ENCODE data around the gene HAUS8. TPM values are rescaled to one million over a fixed set of nuclear protein-coding genes. Genes with fewer than 3 reads are reported as not detected.
"Not testable (repeated sequence)": the region's sequence is repeated elsewhere in the genome, so short reads cannot be mapped to it uniquely, and the experiment has no call there.

HAUS8 gene
- total and polyA plus RNA-seq, 5 experiments from 2014 or later = 5.3 to 20.4 (median 11.9) TPM

DNA sequence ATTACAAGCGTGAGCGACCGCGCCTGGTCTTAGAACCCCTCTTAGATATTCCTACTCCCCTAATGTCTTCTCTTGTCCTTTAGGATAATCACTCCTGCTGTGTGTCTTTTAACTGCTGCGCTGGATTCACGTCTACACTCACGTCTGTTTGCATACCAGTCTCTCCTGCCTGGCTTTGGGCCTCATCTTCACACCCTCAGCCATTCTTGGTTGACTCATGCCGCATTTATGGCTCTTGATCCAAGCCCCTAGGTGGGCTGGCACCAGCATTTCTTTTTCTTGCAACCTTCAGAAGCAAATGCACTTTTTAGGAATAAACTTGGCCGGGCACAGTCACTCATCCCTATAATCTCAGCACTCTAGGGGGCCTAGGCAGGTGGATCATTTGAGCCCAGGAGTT, 23.1 kb upstream of the HAUS8 start:
- Mint-ChIP-seq H3K36me3 (peaks cover 0 to 54% (median 16%) of the 10 kb centered on the region in 3 donors), H3K27me3 (no peaks in the 10 kb centered on the region), H3K27ac (peak overlapping the region in 6 of 10 donors; percentile 12 to 57 (median 33)), H3K4me3 (no peak overlapping the region), H3K4me1 (peaks cover 19 to 56% (median 43%) of the 10 kb centered on the region in 4 donors), H3K9me3 (peaks cover 0 to 4% (median 0%) of the 10 kb centered on the region in 9 donors)
- DNase-seq (no peak), ATAC-seq (no peak)
- POLR2A ChIA-PET = no interaction called here

DNA sequence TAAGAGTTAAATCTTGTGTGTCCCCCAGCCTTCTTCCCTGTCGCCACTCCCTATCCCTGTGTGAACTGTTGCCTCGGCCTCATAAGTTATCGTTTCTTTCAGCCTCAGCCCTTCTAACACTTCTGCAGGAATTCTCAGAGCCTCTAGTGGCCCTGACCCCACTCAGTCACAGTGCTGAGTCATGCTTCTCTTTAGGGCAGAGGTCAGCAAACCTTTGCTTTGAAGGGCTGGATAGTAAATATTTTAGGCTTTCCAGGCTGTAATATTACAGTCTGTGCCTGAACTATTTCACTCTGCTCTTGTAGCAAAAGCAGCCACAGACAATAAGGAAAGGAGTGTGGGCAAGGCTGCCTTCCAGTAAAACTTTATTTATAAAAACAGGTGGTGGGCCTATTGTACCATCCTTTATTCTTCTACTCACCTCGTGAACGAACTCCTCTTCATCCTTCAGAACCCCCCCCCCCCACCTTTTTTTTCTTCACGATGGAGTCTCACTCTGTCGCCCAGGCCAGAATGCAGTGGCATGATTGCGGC, 22.4 kb upstream of the HAUS8 start:
- Mint-ChIP-seq H3K27me3 (no peaks in the 10 kb centered on the region), H3K27ac (peak overlapping the region in 5 of 10 donors; percentile 21 to 52 (median 26)), H3K4me1 (peaks cover 15 to 57% (median 41%) of the 10 kb centered on the region in 4 donors), H3K36me3 (peaks cover 0 to 49% (median 9%) of the 10 kb centered on the region in 3 donors), H3K9me3 (no peaks in the 10 kb centered on the region), H3K4me3 (no peak overlapping the region)
- POLR2A ChIA-PET = interaction anchor here (0.7 kb wide), 1 partner anchor 145 kb away, joined by 3 read pairs; no protein-coding TSS in a partner anchor
- ATAC-seq (no peak), DNase-seq (no peak)

DNA sequence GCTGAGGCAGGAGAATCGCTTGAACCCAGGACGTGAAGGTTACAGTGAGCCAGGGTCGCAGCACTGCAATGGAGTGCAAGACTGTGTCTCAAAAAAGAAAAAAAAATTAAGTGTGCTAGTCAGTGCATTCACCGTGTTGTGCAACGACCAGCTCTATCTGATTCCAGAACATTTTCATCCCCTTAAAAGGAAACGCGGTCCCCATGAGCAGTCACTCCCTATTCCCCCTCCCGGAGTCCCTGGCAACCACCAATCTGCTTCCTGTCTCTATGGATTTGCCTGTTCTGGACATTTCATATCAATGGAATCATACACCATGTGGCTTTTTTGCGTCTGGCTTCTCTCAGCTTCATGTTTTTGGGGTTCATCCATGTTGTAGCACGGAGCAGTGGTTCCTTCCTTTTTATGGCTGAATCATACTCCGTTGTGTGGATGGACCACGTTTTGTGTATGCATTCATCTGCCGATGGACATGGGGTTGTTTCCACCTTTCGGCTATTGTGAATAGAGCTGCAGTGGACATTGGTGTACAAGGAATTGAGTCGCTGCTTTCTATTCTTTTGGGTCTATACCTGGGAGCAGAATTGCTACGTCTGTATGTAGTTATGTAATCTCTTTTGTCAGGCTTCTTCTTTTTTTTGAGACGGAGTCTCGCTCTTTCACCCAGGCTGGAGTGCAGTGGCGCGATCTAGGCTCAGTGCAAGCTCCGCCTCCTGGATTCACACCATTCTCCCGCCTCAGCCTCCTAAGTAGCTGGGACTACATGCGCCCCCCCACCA, 20.1 kb upstream of the HAUS8 start:
- H3K4me1 Mint-ChIP-seq = peaks cover 15 to 67% (median 51%) of the 10 kb centered on the region in 4 donors
- POLR2A ChIA-PET = no interaction called here
- DNase-seq (no peak), ATAC-seq (no peak)
- H3K27ac Mint-ChIP-seq = peak overlapping the region in 5 of 10 donors; percentile 16 to 47 (median 34)
- H3K27me3 Mint-ChIP-seq = no peaks in the 10 kb centered on the region
- H3K9me3 Mint-ChIP-seq = no peaks in the 10 kb centered on the region
- peaks cover 0 to 26% (median 0%) of the 10 kb centered on the region in 3 donors for H3K36me3 Mint-ChIP-seq
- H3K4me3 Mint-ChIP-seq = no peak overlapping the region

DNA sequence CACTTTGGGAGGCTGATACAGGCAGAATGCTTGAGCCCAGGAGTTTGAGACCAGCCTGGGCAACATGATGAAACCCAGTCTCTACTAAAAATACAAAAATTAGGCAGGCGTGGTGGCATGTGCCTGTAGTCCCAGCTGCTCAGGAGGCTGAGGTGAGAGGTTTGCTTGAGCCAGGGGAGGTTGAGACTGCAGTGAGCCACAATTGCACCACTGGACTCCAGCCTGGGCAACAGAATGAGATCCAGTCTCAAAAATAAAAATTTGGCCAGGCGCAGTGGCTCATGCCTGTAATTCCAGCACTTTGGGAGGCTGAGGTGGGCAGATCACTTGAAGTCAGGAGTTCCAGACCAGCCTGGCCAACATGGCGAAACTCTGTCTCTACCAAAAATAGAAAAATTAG, 19.4 kb upstream of the HAUS8 start:
- not testable (repeated sequence) for H3K27me3 Mint-ChIP-seq, DNase-seq, H3K9me3 Mint-ChIP-seq, H3K4me3 Mint-ChIP-seq, ATAC-seq
- H3K27ac Mint-ChIP-seq = peak overlapping the region in 4 of 10 donors; percentile 23 to 34 (median 30)
- H3K36me3 Mint-ChIP-seq = peaks cover 0 to 23% (median 0%) of the 10 kb centered on the region in 3 donors
- H3K4me1 Mint-ChIP-seq = peaks cover 18 to 68% (median 56%) of the 10 kb centered on the region in 4 donors
- POLR2A ChIA-PET = interaction anchor here (0.7 kb wide), 1 partner anchor 107 kb away, joined by 3 read pairs; no protein-coding TSS in a partner anchor

DNA sequence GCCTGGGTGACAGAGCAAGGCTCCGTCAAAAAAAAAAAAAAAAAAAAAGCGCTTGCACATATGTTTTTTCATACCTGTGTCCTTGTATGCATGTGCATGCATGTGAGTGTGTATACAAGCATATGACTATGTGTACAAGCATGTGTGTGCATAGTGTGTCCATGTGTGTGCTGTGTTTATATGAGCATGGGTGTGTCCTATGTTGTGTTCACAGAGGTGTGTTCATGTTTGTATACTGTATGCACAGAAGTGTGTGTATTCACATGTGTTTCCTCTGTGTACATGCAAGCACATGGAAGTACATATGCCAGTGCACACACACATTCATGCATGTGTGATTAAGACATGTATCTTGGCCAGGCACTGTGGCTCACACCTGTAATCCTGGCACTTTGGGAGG, 17.4 kb upstream of the HAUS8 start:
- POLR2A ChIA-PET = interaction anchor here (0.7 kb wide), 1 partner anchor 1408 kb away, joined by 5 read pairs; no protein-coding TSS in a partner anchor
- Mint-ChIP-seq H3K27ac (peak overlapping the region in 1 of 10 donors; percentile 26), H3K9me3 (no peaks in the 10 kb centered on the region)

GRCh38 chr19:17091758-17092333, 16.6 kb upstream of the HAUS8 start:
- POLR2A ChIA-PET = interaction anchor here (0.7 to 2.5 kb wide), 3 partner anchors 16 to 1407 kb away, joined by 4 to 10 read pairs (median 5); no protein-coding TSS in a partner anchor
- Mint-ChIP-seq H3K4me3 (peak overlapping the region in 4 of 10 donors; percentile 10 to 63 (median 32)), H3K27ac (peak overlapping the region in 5 of 10 donors; percentile 22 to 84 (median 56)), H3K27me3 (no peaks in the 10 kb centered on the region), H3K4me1 (peaks cover 26 to 83% (median 70%) of the 10 kb centered on the region in 4 donors), H3K9me3 (no peaks in the 10 kb centered on the region), H3K36me3 (peaks cover 0 to 26% (median 3%) of the 10 kb centered on the region in 3 donors)
- ATAC-seq (peak; percentile 62 to 70), DNase-seq (peak in 3 of 10 donors; percentile 12 to 20 (median 13))

More for the DNA sequence above, 17.4 kb upstream of the HAUS8 start:
- Mint-ChIP-seq H3K27me3 (no peaks in the 10 kb centered on the region), H3K4me3 (no peak overlapping the region), H3K36me3 (peaks cover 0 to 19% (median 0%) of the 10 kb centered on the region in 3 donors), H3K4me1 (peaks cover 22 to 75% (median 66%) of the 10 kb centered on the region in 4 donors)
- ATAC-seq (no peak), DNase-seq (no peak)

GRCh38 chr19:17090583-17090982, 15.3 kb upstream of the HAUS8 start:
- Mint-ChIP-seq H3K36me3 (peaks cover 0 to 36% (median 3%) of the 10 kb centered on the region in 3 donors), H3K27me3 (no peaks in the 10 kb centered on the region), H3K4me1 (peaks cover 28 to 86% (median 66%) of the 10 kb centered on the region in 4 donors), H3K9me3 (no peaks in the 10 kb centered on the region), H3K27ac (peak overlapping the region; percentile 24 to 81 (median 70)), H3K4me3 (peak overlapping the region in 7 of 10 donors; percentile 3 to 63 (median 30))
- DNase-seq (peak in 3 of 10 donors; percentile 14 to 26 (median 15)), ATAC-seq (peak; percentile 57 to 78)
- POLR2A ChIA-PET = interaction anchor here (0.6 to 2.5 kb wide), 5 partner anchors 14 to 114 kb away, joined by 3 to 10 read pairs (median 5); no protein-coding TSS in a partner anchor

DNA sequence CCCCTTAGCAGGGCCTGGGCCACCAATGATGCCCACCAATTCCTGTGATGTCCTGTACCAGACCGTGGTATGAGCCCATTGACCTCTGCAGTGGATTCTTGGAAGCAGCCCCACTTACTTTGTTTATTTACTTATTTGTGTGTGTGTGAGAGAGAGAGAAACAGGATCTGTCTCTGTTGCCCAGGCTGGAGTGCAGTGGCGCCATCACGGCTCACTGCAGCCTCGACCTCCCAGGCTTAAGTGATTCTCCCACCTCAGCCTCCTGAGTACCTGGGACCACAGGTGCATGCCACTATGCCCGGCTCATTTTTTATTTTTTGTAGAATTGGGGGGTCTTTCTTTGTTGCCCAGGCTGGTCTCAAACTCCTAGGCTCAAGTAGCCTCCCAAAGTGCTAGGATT, 13.3 kb upstream of the HAUS8 start:
- H3K27me3 Mint-ChIP-seq = no peaks in the 10 kb centered on the region
- no peaks in the 10 kb centered on the region for H3K9me3 Mint-ChIP-seq
- no peak overlapping the region for H3K4me3 Mint-ChIP-seq
- ATAC-seq = no peak
- POLR2A ChIA-PET = interaction anchor here (0.6 kb wide), 1 partner anchor 87 kb away, joined by 4 read pairs; no protein-coding TSS in a partner anchor
- peaks cover 0 to 35% (median 3%) of the 10 kb centered on the region in 3 donors for H3K36me3 Mint-ChIP-seq
- no peak for DNase-seq
- H3K4me1 Mint-ChIP-seq = peaks cover 27 to 82% (median 65%) of the 10 kb centered on the region in 4 donors
- H3K27ac Mint-ChIP-seq = peak overlapping the region in 7 of 10 donors; percentile 11 to 73 (median 65)

- Mint-ChIP-seq H3K36me3 (peaks cover 0 to 43% (median 3%) of the 10 kb centered on the region in 3 donors), H3K4me1 (peaks cover 32 to 83% (median 73%) of the 10 kb centered on the region in 4 donors), H3K27me3 (no peaks in the 10 kb centered on the region), H3K27ac (peak overlapping the region in 5 of 10 donors; percentile 2 to 52 (median 22)), H3K4me3 (no peak overlapping the region), H3K9me3 (no peaks in the 10 kb centered on the region)
- POLR2A ChIA-PET = no interaction called here
- DNase-seq (no peak), ATAC-seq (no peak)
Measured at GRCh38 chr19:17086834-17087233, 11.6 kb upstream of the HAUS8 start.

DNA sequence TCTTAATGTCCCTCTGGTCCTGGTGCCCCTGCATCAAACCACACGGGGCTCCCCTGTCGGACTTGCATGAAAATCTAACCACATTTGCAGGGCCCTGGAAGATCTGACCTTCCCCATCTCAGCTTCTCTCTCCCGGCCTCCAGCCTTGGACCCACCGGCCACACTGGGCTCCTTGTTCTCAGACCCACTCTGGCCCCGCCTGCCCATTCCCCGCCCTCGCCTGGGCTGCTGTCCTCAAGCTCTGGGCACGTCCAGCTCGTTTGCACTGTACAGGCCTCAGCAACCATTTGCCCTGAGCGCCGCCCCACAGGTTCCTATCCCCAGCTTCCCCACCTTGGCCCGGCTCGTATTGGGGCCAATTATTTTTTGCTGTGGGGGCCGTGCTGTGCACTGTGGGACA, 10.9 kb upstream of the HAUS8 start:
- no peak for DNase-seq
- ATAC-seq = no peak
- H3K4me3 Mint-ChIP-seq = no peak overlapping the region
- H3K27ac Mint-ChIP-seq = peak overlapping the region in 2 of 10 donors; percentile 13 to 70
- peaks cover 32 to 83% (median 73%) of the 10 kb centered on the region in 4 donors for H3K4me1 Mint-ChIP-seq
- POLR2A ChIA-PET = interaction anchor here (1.6 kb wide), 1 partner anchor 39 kb away, joined by 8 read pairs; no protein-coding TSS in a partner anchor
- H3K9me3 Mint-ChIP-seq = no peaks in the 10 kb centered on the region
- peaks cover 0 to 44% (median 3%) of the 10 kb centered on the region in 3 donors for H3K36me3 Mint-ChIP-seq
- H3K27me3 Mint-ChIP-seq = no peaks in the 10 kb centered on the region

DNA sequence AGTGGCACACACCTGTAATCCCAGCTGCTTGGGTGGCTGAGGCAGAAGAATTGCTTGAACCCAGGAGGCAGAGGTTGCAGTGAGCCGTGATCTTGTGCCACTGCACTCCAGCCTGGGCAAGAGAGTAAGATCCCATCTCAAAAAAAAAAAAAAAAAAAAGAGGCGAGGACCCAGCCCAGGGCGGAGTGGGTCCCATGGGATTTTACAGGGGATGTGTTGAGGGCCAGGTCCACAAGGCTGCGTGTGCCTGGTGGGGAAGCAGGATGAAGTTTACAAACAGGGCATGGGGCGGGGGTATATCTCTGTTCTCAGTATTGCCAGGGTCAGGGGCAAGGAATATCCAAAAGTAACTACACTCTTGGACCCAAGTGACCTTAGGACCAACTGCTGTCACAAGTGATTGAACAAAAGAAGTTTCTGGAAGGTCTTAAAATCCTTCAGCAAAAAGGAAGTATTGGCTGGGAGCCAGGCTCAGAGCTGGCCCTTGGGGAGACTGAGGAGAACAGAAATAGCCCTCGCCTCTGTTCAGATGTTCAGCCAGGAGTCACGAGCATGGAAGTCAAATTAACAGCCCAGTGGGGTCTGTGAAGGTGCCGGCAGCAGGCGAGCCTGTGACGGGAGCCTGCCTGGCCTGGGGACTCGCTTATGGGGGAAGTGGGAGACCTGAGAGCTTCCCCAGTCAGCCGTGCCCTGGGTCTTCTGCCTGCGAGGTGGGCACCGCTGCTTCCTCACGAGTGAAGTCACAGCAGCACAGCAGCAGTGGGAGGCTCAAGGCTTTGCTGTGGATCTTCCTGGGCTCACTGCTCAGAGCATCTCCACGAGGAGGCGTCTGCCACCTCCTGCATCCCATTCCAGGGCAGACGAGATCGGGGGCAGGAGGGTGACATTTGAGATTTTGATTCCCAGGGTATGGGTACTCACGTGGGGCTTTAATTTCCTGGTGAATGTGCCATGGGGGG, 6.7 kb upstream of the HAUS8 start:
- H3K4me1 Mint-ChIP-seq = peaks cover 24 to 83% (median 71%) of the 10 kb centered on the region in 4 donors
- H3K4me3 Mint-ChIP-seq = peak overlapping the region in 2 of 10 donors; percentile 30 to 38
- no peaks in the 10 kb centered on the region for H3K27me3 Mint-ChIP-seq
- ATAC-seq (no peak), DNase-seq (no peak)
- peak overlapping the region in 9 of 10 donors; percentile 10 to 87 (median 75) for H3K27ac Mint-ChIP-seq
- POLR2A ChIA-PET = interaction anchor here (0.5 kb wide), 1 partner anchor 299 kb away, joined by 8 read pairs; no protein-coding TSS in a partner anchor
- peaks cover 0 to 27% (median under 1%) of the 10 kb centered on the region in 3 donors for H3K36me3 Mint-ChIP-seq
- no peaks in the 10 kb centered on the region for H3K9me3 Mint-ChIP-seq

Data from naive thymus-derived CD8-positive, alpha-beta T cell (primary cell).